SK-N-SH treated with all-trans-retinoic acid at 6 μM for 48 hours (cell line): ENCODE results near the gene NAB1.

Source experiments
- ATAC-seq: fragments of 200-7000 bp; cut with Tn5 transposase; 3 replicates; pipeline ENCODE4 v1.9.1; 2020; ENCODE audit warnings: mild to moderate bottlenecking, moderate library complexity
- ARNTL ChIP-seq: fragments of 450-650 bp; formaldehyde crosslinking; IDR thresholded peaks from 2 replicates; pipeline ENCODE4 v1.5.0; 2020; ENCODE audit warnings: low read depth, mild to moderate bottlenecking, moderate library complexity, borderline replicate concordance
- BACH2 ChIP-seq: fragments of 250-450 bp; sonication (Bioruptor Pico); IDR thresholded peaks from 2 replicates; pipeline ENCODE4 v1.9.0; 2021; ENCODE audit warnings: mild to moderate bottlenecking, borderline replicate concordance
- CSDC2 ChIP-seq: fragments of 250-450 bp; sonication (Bioruptor Pico); IDR thresholded peaks from 2 replicates; pipeline ENCODE4 v1.5.0; 2020; ENCODE audit warnings: mild to moderate bottlenecking, moderate library complexity
- ESRRG ChIP-seq: fragments of 250-450 bp; sonication (Bioruptor Pico); IDR thresholded peaks from 2 replicates; pipeline ENCODE4 v1.6.1; 2021; ENCODE audit warnings: mild to moderate bottlenecking
- GLIS3 ChIP-seq: fragments of 250-450 bp; sonication (Bioruptor Pico); IDR thresholded peaks from 2 replicates; pipeline ENCODE4 v1.5.0; 2020; ENCODE audit warnings: mild to moderate bottlenecking, moderate library complexity
- ISL1 ChIP-seq: fragments of 250-450 bp; sonication (Bioruptor Pico); IDR thresholded peaks from 2 replicates; pipeline ENCODE4 v2.1.2; 2022; ENCODE audit warnings: mild to moderate bottlenecking, moderate library complexity
- PATZ1 ChIP-seq: fragments of 250-450 bp; sonication (Bioruptor Pico); IDR thresholded peaks from 2 replicates; pipeline ENCODE4 v1.8.0; 2020; ENCODE audit warnings: mild to moderate bottlenecking, moderate library complexity, borderline replicate concordance
- POU6F1 ChIP-seq: fragments of 250-450 bp; sonication (Bioruptor Pico); IDR thresholded peaks from 2 replicates; pipeline ENCODE4 v1.8.0; 2021; ENCODE audit warnings: low read depth, mild to moderate bottlenecking, moderate library complexity, borderline replicate concordance
- PPARA ChIP-seq: fragments of 250-450 bp; sonication (Bioruptor Pico); IDR thresholded peaks from 2 replicates; pipeline ENCODE4 v1.5.0; 2020; ENCODE audit warnings: mild to moderate bottlenecking, borderline replicate concordance
- RARB ChIP-seq: fragments of 250-450 bp; sonication (Bioruptor Pico); IDR thresholded peaks from 2 replicates; pipeline ENCODE4 v1.8.0; 2021; ENCODE audit warnings: mild to moderate bottlenecking, moderate library complexity
- SNAI2 ChIP-seq: fragments of 250-450 bp; sonication (Bioruptor Pico); IDR thresholded peaks from 2 replicates; pipeline ENCODE4 v1.5.0; 2020; ENCODE audit warnings: mild to moderate bottlenecking, moderate library complexity
- TCF4 ChIP-seq: fragments of 250-450 bp; sonication (Bioruptor Pico); IDR thresholded peaks from 2 replicates; pipeline ENCODE4 v1.8.0; 2021; ENCODE audit warnings: mild to moderate bottlenecking, moderate library complexity, borderline replicate concordance
- TOX ChIP-seq: fragments of 250-450 bp; sonication (Bioruptor Pico); IDR thresholded peaks from 2 replicates; pipeline ENCODE4 v1.8.0; 2021; ENCODE audit warnings: mild to moderate bottlenecking, moderate library complexity, borderline replicate concordance
- ZFP3 ChIP-seq: fragments of 250-450 bp; sonication (Bioruptor Pico); IDR thresholded peaks from 2 replicates; pipeline ENCODE4 v1.5.0; 2020; ENCODE audit warnings: mild to moderate bottlenecking, moderate library complexity
- ZFP30 ChIP-seq: fragments of 450-650 bp; formaldehyde crosslinking; IDR thresholded peaks from 2 replicates; pipeline ENCODE4 v1.5.0; 2022; ENCODE audit warnings: mild to moderate bottlenecking, moderate library complexity
- ZNF565 ChIP-seq: fragments of 450-650 bp; formaldehyde crosslinking; conservative IDR thresholded peaks from 2 replicates; pipeline ENCODE4 v1.5.0; 2020; ENCODE audit warnings: low read depth, mild to moderate bottlenecking, moderate library complexity
- ZNF70 ChIP-seq: fragments of 450-650 bp; formaldehyde crosslinking; IDR thresholded peaks from 2 replicates; pipeline ENCODE4 v1.5.0; 2020; ENCODE audit warnings: mild to moderate bottlenecking, moderate library complexity
- ZNF8 ChIP-seq: fragments of 450-650 bp; formaldehyde crosslinking; IDR thresholded peaks from 2 replicates; pipeline ENCODE4 v1.5.0; 2020; ENCODE audit warnings: mild to moderate bottlenecking, moderate library complexity
- TF ChIP-seq, protein P1 (sequence below): fragments of 250-450 bp; sonication (Bioruptor Pico); IDR thresholded peaks from 2 replicates; pipeline ENCODE4 v1.5.1; 2021; ENCODE audit warnings: mild to moderate bottlenecking, moderate library complexity
- TF ChIP-seq, protein P2 (sequence below): fragments of 250-450 bp; sonication (Bioruptor Pico); IDR thresholded peaks from 2 replicates; pipeline ENCODE4 v1.5.1; 2020; ENCODE audit warnings: low read depth, mild to moderate bottlenecking, moderate library complexity

The NAB1 gene

DNA sequence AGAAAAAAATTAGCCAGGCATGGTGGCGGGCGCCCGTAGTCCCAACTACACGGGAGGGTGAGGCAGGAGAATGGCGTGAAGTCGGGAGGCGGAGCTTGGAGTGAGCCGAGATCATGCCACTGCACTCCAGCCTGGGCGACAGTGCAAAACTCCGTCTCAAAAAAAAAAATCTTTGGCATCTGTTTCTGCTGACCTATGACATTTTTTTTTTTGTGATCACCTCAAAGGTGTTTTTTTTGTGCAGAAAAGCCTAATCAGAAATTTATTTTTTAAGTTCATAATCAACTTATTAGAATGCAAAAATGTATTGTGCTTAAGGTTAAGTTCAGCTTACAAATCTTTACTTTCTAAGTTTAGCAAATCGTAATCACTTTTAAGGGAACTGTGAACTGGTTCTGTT is 45.6 kb downstream of the NAB1 start:
- no peak for ATAC-seq

DNA sequence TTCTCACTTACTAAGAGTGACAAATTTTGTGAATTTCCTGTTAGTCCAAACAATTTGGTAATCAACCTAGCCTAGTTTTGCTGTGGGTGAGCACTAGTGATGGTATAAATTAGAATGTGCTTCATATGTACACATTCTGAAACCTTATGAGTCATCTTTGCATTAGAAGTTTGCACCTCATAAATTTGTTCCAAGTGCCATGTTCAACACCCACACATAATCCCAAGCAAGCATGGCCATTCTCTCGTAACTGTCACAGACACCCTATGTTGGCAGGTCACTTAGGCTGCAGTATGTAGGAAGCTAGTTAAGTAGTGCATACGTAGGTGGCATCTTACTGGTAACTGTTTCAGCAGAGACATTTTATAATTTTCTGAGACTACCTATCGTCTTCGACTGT is 46.9 kb downstream of the NAB1 start:
- TF ChIP-seq CSDC2 (CRISPR knock-in tag): no peak
- no peak for TF ChIP-seq SNAI2
- TF ChIP-seq ISL1 (CRISPR knock-in tag): no peak
- TF ChIP-seq BACH2 (CRISPR knock-in tag): no peak
- TF ChIP-seq, protein P1, sequence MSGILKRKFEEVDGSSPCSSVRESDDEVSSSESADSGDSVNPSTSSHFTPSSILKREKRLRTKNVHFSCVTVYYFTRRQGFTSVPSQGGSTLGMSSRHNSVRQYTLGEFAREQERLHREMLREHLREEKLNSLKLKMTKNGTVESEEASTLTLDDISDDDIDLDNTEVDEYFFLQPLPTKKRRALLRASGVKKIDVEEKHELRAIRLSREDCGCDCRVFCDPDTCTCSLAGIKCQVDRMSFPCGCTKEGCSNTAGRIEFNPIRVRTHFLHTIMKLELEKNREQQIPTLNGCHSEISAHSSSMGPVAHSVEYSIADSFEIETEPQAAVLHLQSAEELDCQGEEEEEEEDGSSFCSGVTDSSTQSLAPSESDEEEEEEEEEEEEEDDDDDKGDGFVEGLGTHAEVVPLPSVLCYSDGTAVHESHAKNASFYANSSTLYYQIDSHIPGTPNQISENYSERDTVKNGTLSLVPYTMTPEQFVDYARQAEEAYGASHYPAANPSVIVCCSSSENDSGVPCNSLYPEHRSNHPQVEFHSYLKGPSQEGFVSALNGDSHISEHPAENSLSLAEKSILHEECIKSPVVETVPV (CRISPR knock-in tag): no peak
- no peak for TF ChIP-seq ZNF8
- TF ChIP-seq TCF4 (CRISPR knock-in tag): no peak
- TF ChIP-seq ZFP3 (CRISPR knock-in tag): no peak
- no peak for TF ChIP-seq POU6F1 (CRISPR knock-in tag)
- no peak for TF ChIP-seq RARB (CRISPR knock-in tag)
- TF ChIP-seq, all 23 proteins: peak for 0
- ATAC-seq: no peak

More for the DNA sequence above, 45.6 kb downstream of the NAB1 start:
- TF ChIP-seq ARNTL (CRISPR knock-in tag): no peak
- TF ChIP-seq, protein P1 (CRISPR knock-in tag): no peak
- TF ChIP-seq BACH2 (CRISPR knock-in tag): no peak
- no peak for TF ChIP-seq ZNF8
- TF ChIP-seq, protein P2, sequence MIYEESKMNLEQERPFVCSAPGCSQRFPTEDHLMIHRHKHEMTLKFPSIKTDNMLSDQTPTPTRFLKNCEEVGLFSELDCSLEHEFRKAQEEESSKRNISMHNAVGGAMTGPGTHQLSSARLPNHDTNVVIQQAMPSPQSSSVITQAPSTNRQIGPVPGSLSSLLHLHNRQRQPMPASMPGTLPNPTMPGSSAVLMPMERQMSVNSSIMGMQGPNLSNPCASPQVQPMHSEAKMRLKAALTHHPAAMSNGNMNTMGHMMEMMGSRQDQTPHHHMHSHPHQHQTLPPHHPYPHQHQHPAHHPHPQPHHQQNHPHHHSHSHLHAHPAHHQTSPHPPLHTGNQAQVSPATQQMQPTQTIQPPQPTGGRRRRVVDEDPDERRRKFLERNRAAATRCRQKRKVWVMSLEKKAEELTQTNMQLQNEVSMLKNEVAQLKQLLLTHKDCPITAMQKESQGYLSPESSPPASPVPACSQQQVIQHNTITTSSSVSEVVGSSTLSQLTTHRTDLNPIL (CRISPR knock-in tag): no peak
- no peak for TF ChIP-seq CSDC2 (CRISPR knock-in tag)
- no peak for TF ChIP-seq RARB (CRISPR knock-in tag)
- TF ChIP-seq POU6F1 (CRISPR knock-in tag): no peak
- TF ChIP-seq ZNF70 (CRISPR knock-in tag): no peak
- no peak for TF ChIP-seq PPARA
- no peak for TF ChIP-seq GLIS3 (CRISPR knock-in tag)
- no peak for TF ChIP-seq TOX (CRISPR knock-in tag)
- no peak for TF ChIP-seq TCF4 (CRISPR knock-in tag)
- TF ChIP-seq ESRRG (CRISPR knock-in tag): no peak
- TF ChIP-seq SNAI2: no peak
- TF ChIP-seq PATZ1 (CRISPR knock-in tag): no peak
- no peak for TF ChIP-seq ZFP30 (CRISPR knock-in tag)

DNA sequence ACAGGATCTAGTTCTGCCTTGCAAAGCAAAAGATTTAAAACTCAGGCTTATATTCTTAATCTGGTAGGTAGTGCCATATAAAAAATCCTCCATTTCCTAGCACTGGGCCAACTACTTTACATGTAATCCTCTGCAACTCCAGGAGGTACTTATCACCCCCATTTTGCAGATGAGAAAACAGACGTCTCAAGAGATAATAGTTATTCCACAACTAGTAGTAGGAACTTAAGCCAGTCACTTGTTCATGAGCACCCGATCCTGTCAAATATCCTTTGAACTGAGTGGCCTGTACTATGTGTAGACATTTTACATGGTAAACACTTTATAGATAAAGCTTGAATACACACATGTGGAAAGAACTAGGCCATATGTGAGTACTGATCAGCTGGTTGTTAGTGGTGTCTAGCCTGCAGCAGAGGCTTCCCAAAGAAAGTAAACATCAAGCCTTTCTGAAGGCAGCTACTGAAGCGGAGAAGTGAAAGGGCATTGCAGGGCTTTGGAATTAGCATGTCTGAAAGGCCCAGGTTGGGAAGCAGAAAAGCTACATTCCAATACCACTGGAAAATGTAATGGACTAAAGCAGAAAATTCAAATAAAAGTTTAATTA is 48.0 kb downstream of the NAB1 start:
- ATAC-seq: no peak
- TF ChIP-seq TCF4 (CRISPR knock-in tag) (no peak), ZNF565 (CRISPR knock-in tag) (no peak), POU6F1 (CRISPR knock-in tag) (no peak), PPARA (no peak), ARNTL (CRISPR knock-in tag) (no peak), CSDC2 (CRISPR knock-in tag) (no peak), RARB (CRISPR knock-in tag) (no peak), ZNF70 (CRISPR knock-in tag) (no peak), GLIS3 (CRISPR knock-in tag) (no peak), BACH2 (CRISPR knock-in tag) (no peak), ESRRG (CRISPR knock-in tag) (no peak), PATZ1 (CRISPR knock-in tag) (no peak), ZFP3 (CRISPR knock-in tag) (no peak)
- TF ChIP-seq, protein P1 (CRISPR knock-in tag): no peak
